PC-9 (cell line): ENCODE results near the gene SUGCT.

ENCODE experiments used
- EZH2 ChIP-seq: fragments of 200-600 bp; sonication (generic); IDR thresholded peaks from 2 replicates; pipeline ENCODE4 v1.8.0; 2017; ENCODE audit warnings: antibody characterized with exemption, low read depth
- TF ChIP-seq, protein P1 (sequence below): fragments of 200-600 bp; sonication (generic); conservative IDR thresholded peaks from 2 replicates; pipeline ENCODE4 v1.6.1; 2017; ENCODE audit warnings: mixed run types, antibody characterized with exemption, mild to moderate bottlenecking, moderate library complexity

DNA sequence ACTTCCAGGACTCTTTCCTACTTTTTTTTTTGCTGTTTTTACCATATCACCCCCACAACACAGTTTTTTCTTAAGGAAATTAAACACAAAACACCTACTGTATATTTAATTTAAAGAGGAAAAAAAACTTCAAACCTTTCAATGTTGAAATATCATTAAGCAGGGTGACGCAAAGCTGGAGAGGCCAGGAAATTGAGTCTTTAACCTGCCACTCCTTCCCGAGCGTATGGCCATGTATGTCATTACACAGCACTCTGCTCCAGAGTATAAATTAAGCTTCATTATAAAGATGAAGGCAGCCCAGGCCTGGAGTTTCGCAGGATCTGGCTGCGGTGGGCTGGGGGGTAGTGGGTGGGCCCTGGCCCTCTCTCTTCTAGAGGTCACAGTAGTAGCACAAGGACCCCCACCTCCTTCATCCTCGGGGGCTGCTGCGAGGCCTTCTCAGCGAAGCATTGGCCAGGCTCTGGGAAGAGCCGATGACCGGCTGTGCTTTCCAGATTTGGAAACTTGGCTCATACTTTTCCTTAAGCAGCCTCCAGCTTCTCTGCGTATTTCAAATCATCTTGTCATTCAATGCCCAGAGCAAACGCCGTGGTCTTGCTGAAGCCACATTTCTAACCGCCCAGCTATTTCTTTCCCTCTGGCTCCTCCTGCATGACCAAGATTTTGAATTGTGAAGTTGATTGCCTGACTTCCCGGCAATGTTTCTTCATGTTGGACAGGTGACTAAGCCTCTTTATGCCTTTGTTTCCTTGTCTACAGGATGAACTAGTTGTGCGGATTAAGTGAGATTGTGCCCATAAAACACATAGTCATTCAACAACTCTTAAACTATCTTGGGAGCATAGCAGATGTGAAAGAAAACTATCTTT is 765.1 kb downstream of the SUGCT start:
- TF ChIP-seq, protein P1, sequence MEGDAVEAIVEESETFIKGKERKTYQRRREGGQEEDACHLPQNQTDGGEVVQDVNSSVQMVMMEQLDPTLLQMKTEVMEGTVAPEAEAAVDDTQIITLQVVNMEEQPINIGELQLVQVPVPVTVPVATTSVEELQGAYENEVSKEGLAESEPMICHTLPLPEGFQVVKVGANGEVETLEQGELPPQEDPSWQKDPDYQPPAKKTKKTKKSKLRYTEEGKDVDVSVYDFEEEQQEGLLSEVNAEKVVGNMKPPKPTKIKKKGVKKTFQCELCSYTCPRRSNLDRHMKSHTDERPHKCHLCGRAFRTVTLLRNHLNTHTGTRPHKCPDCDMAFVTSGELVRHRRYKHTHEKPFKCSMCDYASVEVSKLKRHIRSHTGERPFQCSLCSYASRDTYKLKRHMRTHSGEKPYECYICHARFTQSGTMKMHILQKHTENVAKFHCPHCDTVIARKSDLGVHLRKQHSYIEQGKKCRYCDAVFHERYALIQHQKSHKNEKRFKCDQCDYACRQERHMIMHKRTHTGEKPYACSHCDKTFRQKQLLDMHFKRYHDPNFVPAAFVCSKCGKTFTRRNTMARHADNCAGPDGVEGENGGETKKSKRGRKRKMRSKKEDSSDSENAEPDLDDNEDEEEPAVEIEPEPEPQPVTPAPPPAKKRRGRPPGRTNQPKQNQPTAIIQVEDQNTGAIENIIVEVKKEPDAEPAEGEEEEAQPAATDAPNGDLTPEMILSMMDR: no peak
- TF ChIP-seq EZH2: no peak
